Astrocyte (in vitro differentiated cells and primary cell): Measurements from ENCODE around the gene ADGRB2. TPM values are rescaled to one million over a fixed set of nuclear protein-coding genes. Genes with fewer than 3 reads are reported as not detected.

Experiments used
- DNase-seq: peaks from one replicate; pipeline ENCODE4 v3.0.0-alpha.2; 2010; ENCODE audit warnings: low read depth
- FAIRE-seq: peaks from 2 replicates; lab custom pipeline; 2011; peaks lifted over from hg19 to GRCh38; lab: Jason Lieb, UNC
- H2AFZ ChIP-seq: 2 replicates; pipeline ENCODE4 v1.6.0; 2012; ENCODE audit warnings: low read depth, low read length, inconsistent platforms
- H3K27ac ChIP-seq: 2 replicates; pipeline ENCODE4 v1.5.1; 2011; ENCODE audit warnings: low read depth, low read length, inconsistent platforms
- H3K27me3 ChIP-seq: 2 replicates; pipeline ENCODE4 v1.6.0; 2011; ENCODE audit warnings: low read length, inconsistent platforms; ENCODE audit not compliant: insufficient read depth
- H3K36me3 ChIP-seq: 2 replicates; pipeline ENCODE4 v1.5.1; 2011; ENCODE audit warnings: low read length, inconsistent platforms; ENCODE audit not compliant: insufficient read depth
- H3K4me1 ChIP-seq: 2 replicates; pipeline ENCODE4 v1.5.1; 2011; ENCODE audit warnings: low read length, inconsistent platforms; ENCODE audit not compliant: insufficient read depth
- H3K4me2 ChIP-seq: 2 replicates; pipeline ENCODE4 v1.6.0; 2012; ENCODE audit warnings: low read length, inconsistent platforms
- H3K4me3 ChIP-seq: 2 replicates; pipeline ENCODE4 v1.5.1; 2011; ENCODE audit warnings: low read depth, mild to moderate bottlenecking, low read length, inconsistent platforms; ENCODE audit not compliant: insufficient read depth
- H3K79me2 ChIP-seq: 2 replicates; pipeline ENCODE4 v1.6.0; 2012; ENCODE audit warnings: mild to moderate bottlenecking, low read length, inconsistent platforms; ENCODE audit not compliant: insufficient read depth
- H3K9ac ChIP-seq: 2 replicates; pipeline ENCODE4 v1.6.0; 2012; ENCODE audit warnings: mild to moderate bottlenecking, low read length, inconsistent platforms
- H3K9me3 ChIP-seq: 2 replicates; pipeline ENCODE4 v1.5.1; 2012; ENCODE audit warnings: low read depth, mild to moderate bottlenecking, low read length, inconsistent platforms; ENCODE audit not compliant: insufficient read depth
- H4K20me1 ChIP-seq: 2 replicates; pipeline ENCODE4 v1.6.0; 2012; ENCODE audit warnings: low read length, inconsistent platforms; ENCODE audit not compliant: insufficient read depth
- H3K27ac Mint-ChIP-seq: one replicate; pipeline ENCODE4 v1.8.0; 2021; ENCODE audit warnings: mild to moderate bottlenecking, mixed read lengths; ENCODE audit not compliant: unreplicated experiment
- H3K27me3 Mint-ChIP-seq: one replicate; pipeline ENCODE4 v1.8.0; 2021; ENCODE audit warnings: low read depth, mixed read lengths; ENCODE audit not compliant: unreplicated experiment
- H3K36me3 Mint-ChIP-seq: one replicate; pipeline ENCODE4 v1.8.0; 2021; ENCODE audit warnings: low read depth, mixed read lengths; ENCODE audit not compliant: unreplicated experiment
- H3K4me1 Mint-ChIP-seq: one replicate; pipeline ENCODE4 v1.8.0; 2021; ENCODE audit warnings: low read depth, mixed read lengths; ENCODE audit not compliant: unreplicated experiment
- H3K4me3 Mint-ChIP-seq: one replicate; pipeline ENCODE4 v1.8.0; 2021; ENCODE audit warnings: mild to moderate bottlenecking, moderate library complexity, mixed read lengths; ENCODE audit not compliant: unreplicated experiment
- H3K9me3 Mint-ChIP-seq: one replicate; pipeline ENCODE4 v1.8.0; 2021; ENCODE audit warnings: mild to moderate bottlenecking, mixed read lengths; ENCODE audit not compliant: unreplicated experiment
- EZH2 ChIP-seq: IDR thresholded peaks from 2 replicates; pipeline ENCODE4 v1.6.1; 2012; ENCODE audit warnings: mild to moderate bottlenecking, low read length, inconsistent platforms; ENCODE audit not compliant: insufficient read depth
- total RNA-seq: library from RNA; stranded (reverse); gene quantifications from 2 replicates; pipeline ENCODE4 v1.2.1, GENCODE V29; 2021
- TF ChIP-seq, protein P1 (sequence below): IDR thresholded peaks from 2 replicates; pipeline ENCODE4 v1.5.1; 2011; ENCODE audit warnings: low read depth, mild to moderate bottlenecking, inconsistent platforms, low read length, moderate library complexity; ENCODE audit not compliant: insufficient read depth

ADGRB2 gene
- total RNA-seq, 1 donor from 2014 or later = 25.8 TPM

DNA sequence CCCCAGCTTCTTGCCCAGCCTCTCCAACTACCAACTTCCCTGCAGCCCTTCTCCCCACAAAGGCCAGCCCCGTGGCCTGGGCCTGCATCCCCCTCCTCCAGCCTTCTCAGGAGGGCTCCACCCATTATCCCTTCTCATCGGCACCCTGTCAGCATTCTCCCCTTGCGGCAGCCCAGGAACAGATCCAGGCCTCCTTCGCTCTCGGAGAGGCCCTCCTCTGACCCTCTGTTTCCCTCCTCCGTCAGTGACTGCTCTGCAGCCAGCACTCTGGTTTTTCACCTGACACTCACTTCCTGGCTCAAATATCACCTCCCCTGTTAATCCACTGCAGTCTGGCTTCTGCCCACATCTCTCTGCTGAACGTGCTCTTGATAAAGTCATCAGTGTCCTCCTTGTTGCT, 17.5 kb downstream of the ADGRB2 start:
- TF ChIP-seq EZH2 = no peak
- TF ChIP-seq, protein P1, sequence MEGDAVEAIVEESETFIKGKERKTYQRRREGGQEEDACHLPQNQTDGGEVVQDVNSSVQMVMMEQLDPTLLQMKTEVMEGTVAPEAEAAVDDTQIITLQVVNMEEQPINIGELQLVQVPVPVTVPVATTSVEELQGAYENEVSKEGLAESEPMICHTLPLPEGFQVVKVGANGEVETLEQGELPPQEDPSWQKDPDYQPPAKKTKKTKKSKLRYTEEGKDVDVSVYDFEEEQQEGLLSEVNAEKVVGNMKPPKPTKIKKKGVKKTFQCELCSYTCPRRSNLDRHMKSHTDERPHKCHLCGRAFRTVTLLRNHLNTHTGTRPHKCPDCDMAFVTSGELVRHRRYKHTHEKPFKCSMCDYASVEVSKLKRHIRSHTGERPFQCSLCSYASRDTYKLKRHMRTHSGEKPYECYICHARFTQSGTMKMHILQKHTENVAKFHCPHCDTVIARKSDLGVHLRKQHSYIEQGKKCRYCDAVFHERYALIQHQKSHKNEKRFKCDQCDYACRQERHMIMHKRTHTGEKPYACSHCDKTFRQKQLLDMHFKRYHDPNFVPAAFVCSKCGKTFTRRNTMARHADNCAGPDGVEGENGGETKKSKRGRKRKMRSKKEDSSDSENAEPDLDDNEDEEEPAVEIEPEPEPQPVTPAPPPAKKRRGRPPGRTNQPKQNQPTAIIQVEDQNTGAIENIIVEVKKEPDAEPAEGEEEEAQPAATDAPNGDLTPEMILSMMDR = no peak
- H3K9ac ChIP-seq = no peak overlapping the region
- Mint-ChIP-seq H3K27ac (no peak overlapping the region), H3K4me1 (peaks cover 45% of the 10 kb centered on the region), H3K27me3 (peaks cover 9% of the 10 kb centered on the region), H3K9me3 (no peaks in the 10 kb centered on the region), H3K4me3 (no peak overlapping the region), H3K36me3 (no peaks in the 10 kb centered on the region)
- DNase-seq (no peak), FAIRE-seq (no peak)
- H4K20me1 ChIP-seq = peaks cover 58% of the 10 kb centered on the region
- H3K4me1 ChIP-seq = peaks cover 25% of the 10 kb centered on the region
- no peak overlapping the region for H2AFZ ChIP-seq
- H3K27me3 ChIP-seq = no peaks in the 10 kb centered on the region
- no peaks in the 10 kb centered on the region for H3K79me2 ChIP-seq
- H3K4me2 ChIP-seq = no peak overlapping the region
- no peaks in the 10 kb centered on the region for H3K9me3 ChIP-seq
- no peak overlapping the region for H3K27ac ChIP-seq
- H3K4me3 ChIP-seq = no peak overlapping the region
- no peaks in the 10 kb centered on the region for H3K36me3 ChIP-seq

- Histone ChIP-seq H3K9ac (no peak overlapping the region), H3K36me3 (no peaks in the 10 kb centered on the region), H2AFZ (no peak overlapping the region), H3K4me2 (no peak overlapping the region), H3K27me3 (no peaks in the 10 kb centered on the region), H3K79me2 (no peaks in the 10 kb centered on the region), H3K4me1 (peaks cover 23% of the 10 kb centered on the region), H3K27ac (no peak overlapping the region), H3K4me3 (no peak overlapping the region), H3K9me3 (no peaks in the 10 kb centered on the region), H4K20me1 (peaks cover 58% of the 10 kb centered on the region)
- H3K4me1 Mint-ChIP-seq = peaks cover 41% of the 10 kb centered on the region
- DNase-seq (no peak), FAIRE-seq (no peak)
- H3K9me3 Mint-ChIP-seq = no peaks in the 10 kb centered on the region
- peaks cover 9% of the 10 kb centered on the region for H3K27me3 Mint-ChIP-seq
- no peak overlapping the region for H3K27ac Mint-ChIP-seq
- no peaks in the 10 kb centered on the region for H3K36me3 Mint-ChIP-seq
- no peak overlapping the region for H3K4me3 Mint-ChIP-seq
- TF ChIP-seq, protein P1 = no peak
- no peak for TF ChIP-seq EZH2
Measured at GRCh38 chr1:31745946-31746670, 18.0 kb downstream of the ADGRB2 start.
